ENCODE measurements around the gene EIF2B5. TPM values are rescaled to one million over a fixed set of nuclear protein-coding genes. Genes with fewer than 3 reads are reported as not detected.

Gene EIF2B5
- total and polyA plus RNA-seq, 2 of the 13 experiments (the other 11 are each of a cell fraction or from before 2014, with no cell fraction given) = 38.4 to 60.2 TPM

DNA sequence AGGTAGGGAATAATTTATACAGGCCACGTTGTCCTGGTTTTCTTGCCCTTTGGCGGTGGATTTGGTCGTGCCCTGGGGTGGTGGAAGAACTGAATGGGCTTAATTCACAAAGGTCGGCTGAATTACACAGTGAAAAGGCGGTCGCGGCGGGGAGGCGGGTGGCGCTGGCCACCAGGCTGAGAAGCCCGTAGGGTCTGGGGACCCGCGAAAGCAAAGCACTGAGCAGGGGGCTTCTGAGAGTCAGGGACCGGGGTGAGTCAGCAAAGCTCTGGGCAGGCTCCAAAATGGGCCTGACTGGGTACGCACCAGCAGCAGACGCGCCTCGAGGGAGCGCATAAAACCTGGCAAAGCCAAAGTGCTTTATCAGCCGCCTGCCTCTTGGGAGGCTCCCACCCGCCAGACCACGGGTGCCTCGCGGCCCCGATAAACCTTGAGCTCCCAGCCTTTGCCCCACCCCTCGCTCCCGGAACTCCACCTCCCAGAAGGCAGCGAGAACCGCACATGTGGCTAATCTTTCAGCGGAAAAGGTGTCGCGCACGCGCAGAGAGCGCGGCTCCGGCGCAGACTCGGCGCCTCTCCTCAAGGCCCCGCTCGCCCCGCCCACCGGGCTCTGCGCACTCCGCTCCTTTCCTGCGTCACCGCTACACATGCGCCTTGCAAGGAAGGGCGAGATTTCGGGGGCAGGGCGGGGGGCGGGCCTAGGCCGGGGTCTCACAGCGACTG, 50.5 kb downstream of the EIF2B5 start (continued):
- TF ChIP-seq, protein P1, sequence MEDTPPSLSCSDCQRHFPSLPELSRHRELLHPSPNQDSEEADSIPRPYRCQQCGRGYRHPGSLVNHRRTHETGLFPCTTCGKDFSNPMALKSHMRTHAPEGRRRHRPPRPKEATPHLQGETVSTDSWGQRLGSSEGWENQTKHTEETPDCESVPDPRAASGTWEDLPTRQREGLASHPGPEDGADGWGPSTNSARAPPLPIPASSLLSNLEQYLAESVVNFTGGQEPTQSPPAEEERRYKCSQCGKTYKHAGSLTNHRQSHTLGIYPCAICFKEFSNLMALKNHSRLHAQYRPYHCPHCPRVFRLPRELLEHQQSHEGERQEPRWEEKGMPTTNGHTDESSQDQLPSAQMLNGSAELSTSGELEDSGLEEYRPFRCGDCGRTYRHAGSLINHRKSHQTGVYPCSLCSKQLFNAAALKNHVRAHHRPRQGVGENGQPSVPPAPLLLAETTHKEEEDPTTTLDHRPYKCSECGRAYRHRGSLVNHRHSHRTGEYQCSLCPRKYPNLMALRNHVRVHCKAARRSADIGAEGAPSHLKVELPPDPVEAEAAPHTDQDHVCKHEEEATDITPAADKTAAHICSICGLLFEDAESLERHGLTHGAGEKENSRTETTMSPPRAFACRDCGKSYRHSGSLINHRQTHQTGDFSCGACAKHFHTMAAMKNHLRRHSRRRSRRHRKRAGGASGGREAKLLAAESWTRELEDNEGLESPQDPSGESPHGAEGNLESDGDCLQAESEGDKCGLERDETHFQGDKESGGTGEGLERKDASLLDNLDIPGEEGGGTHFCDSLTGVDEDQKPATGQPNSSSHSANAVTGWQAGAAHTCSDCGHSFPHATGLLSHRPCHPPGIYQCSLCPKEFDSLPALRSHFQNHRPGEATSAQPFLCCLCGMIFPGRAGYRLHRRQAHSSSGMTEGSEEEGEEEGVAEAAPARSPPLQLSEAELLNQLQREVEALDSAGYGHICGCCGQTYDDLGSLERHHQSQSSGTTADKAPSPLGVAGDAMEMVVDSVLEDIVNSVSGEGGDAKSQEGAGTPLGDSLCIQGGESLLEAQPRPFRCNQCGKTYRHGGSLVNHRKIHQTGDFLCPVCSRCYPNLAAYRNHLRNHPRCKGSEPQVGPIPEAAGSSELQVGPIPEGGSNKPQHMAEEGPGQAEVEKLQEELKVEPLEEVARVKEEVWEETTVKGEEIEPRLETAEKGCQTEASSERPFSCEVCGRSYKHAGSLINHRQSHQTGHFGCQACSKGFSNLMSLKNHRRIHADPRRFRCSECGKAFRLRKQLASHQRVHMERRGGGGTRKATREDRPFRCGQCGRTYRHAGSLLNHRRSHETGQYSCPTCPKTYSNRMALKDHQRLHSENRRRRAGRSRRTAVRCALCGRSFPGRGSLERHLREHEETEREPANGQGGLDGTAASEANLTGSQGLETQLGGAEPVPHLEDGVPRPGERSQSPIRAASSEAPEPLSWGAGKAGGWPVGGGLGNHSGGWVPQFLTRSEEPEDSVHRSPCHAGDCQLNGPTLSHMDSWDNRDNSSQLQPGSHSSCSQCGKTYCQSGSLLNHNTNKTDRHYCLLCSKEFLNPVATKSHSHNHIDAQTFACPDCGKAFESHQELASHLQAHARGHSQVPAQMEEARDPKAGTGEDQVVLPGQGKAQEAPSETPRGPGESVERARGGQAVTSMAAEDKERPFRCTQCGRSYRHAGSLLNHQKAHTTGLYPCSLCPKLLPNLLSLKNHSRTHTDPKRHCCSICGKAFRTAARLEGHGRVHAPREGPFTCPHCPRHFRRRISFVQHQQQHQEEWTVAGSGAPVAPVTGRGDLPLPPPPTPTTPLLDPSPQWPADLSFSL (CRISPR knock-in tag; IDR thresholded peaks at IDR 0.05) = no peak
- TF ChIP-seq ZNF766 (CRISPR knock-in tag; IDR thresholded peaks at IDR 0.05; ENCODE audit: borderline replicate concordance) = peak; percentile 68; the same call in 1 of the 2 replicates
- TF ChIP-seq SUZ12 (IDR thresholded peaks at IDR 0.05; ENCODE audit: low read depth, low read length) = peak; percentile 41; the same call in 1 of the 2 replicates
- peak; percentile 94 for TF ChIP-seq POLR2G (IDR thresholded peaks at IDR 0.05; ENCODE audit: low read depth, low read length)
- no peak for TF ChIP-seq KDM6A (CRISPR knock-in tag; IDR thresholded peaks at IDR 0.05; ENCODE audit: low read depth)
- peak; percentile 53 for TF ChIP-seq HNF4A (CRISPR knock-in tag; IDR thresholded peaks at IDR 0.05)
- TF ChIP-seq ZNF558 (CRISPR knock-in tag; IDR thresholded peaks at IDR 0.05; ENCODE audit: borderline replicate concordance) = no peak
- no peak for TF ChIP-seq SNRNP70 (IDR thresholded peaks at IDR 0.05; ENCODE audit: low read depth, low read length)
- TF ChIP-seq, protein P2, sequence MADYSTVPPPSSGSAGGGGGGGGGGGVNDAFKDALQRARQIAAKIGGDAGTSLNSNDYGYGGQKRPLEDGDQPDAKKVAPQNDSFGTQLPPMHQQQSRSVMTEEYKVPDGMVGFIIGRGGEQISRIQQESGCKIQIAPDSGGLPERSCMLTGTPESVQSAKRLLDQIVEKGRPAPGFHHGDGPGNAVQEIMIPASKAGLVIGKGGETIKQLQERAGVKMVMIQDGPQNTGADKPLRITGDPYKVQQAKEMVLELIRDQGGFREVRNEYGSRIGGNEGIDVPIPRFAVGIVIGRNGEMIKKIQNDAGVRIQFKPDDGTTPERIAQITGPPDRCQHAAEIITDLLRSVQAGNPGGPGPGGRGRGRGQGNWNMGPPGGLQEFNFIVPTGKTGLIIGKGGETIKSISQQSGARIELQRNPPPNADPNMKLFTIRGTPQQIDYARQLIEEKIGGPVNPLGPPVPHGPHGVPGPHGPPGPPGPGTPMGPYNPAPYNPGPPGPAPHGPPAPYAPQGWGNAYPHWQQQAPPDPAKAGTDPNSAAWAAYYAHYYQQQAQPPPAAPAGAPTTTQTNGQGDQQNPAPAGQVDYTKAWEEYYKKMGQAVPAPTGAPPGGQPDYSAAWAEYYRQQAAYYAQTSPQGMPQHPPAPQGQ (CRISPR knock-in tag; IDR thresholded peaks at IDR 0.05; ENCODE audit: borderline replicate concordance) = no peak
- TF ChIP-seq, protein P3, sequence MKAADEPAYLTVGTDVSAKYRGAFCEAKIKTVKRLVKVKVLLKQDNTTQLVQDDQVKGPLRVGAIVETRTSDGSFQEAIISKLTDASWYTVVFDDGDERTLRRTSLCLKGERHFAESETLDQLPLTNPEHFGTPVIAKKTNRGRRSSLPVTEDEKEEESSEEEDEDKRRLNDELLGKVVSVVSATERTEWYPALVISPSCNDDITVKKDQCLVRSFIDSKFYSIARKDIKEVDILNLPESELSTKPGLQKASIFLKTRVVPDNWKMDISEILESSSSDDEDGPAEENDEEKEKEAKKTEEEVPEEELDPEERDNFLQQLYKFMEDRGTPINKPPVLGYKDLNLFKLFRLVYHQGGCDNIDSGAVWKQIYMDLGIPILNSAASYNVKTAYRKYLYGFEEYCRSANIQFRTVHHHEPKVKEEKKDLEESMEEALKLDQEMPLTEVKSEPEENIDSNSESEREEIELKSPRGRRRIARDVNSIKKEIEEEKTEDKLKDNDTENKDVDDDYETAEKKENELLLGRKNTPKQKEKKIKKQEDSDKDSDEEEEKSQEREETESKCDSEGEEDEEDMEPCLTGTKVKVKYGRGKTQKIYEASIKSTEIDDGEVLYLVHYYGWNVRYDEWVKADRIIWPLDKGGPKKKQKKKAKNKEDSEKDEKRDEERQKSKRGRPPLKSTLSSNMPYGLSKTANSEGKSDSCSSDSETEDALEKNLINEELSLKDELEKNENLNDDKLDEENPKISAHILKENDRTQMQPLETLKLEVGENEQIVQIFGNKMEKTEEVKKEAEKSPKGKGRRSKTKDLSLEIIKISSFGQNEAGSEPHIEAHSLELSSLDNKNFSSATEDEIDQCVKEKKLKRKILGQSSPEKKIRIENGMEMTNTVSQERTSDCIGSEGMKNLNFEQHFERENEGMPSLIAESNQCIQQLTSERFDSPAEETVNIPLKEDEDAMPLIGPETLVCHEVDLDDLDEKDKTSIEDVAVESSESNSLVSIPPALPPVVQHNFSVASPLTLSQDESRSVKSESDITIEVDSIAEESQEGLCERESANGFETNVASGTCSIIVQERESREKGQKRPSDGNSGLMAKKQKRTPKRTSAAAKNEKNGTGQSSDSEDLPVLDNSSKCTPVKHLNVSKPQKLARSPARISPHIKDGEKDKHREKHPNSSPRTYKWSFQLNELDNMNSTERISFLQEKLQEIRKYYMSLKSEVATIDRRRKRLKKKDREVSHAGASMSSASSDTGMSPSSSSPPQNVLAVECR (CRISPR knock-in tag; IDR thresholded peaks at IDR 0.05; ENCODE audit: borderline replicate concordance) = peak; percentile 79; the same call in 1 of the 2 replicates
- no peak for TF ChIP-seq ZNF790 (CRISPR knock-in tag; IDR thresholded peaks at IDR 0.05; ENCODE audit: borderline replicate concordance)
- TF ChIP-seq SMC3 (IDR thresholded peaks at IDR 0.05; ENCODE audit: low read length) = no peak
- TF ChIP-seq, protein P4, sequence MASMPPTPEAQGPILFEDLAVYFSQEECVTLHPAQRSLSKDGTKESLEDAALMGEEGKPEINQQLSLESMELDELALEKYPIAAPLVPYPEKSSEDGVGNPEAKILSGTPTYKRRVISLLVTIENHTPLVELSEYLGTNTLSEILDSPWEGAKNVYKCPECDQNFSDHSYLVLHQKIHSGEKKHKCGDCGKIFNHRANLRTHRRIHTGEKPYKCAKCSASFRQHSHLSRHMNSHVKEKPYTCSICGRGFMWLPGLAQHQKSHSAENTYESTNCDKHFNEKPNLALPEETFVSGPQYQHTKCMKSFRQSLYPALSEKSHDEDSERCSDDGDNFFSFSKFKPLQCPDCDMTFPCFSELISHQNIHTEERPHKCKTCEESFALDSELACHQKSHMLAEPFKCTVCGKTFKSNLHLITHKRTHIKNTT (CRISPR knock-in tag; IDR thresholded peaks at IDR 0.05) = no peak
- TF ChIP-seq ZNF598 (CRISPR knock-in tag; IDR thresholded peaks at IDR 0.05; ENCODE audit: borderline replicate concordance) = peak; percentile 69; the same call in 1 of the 2 replicates
- no peak for TF ChIP-seq TRIM24 (CRISPR knock-in tag; IDR thresholded peaks at IDR 0.05)
